Left colon (tissue), 2 donors: Measurements from ENCODE around the gene AK9. TPM values are rescaled to one million over a fixed set of nuclear protein-coding genes. Genes with fewer than 3 reads are reported as not detected.
"Not testable (repeated sequence)": the region's sequence is repeated elsewhere in the genome, so short reads cannot be mapped to it uniquely, and the experiment has no call there.

Experiments
- ATAC-seq: fragments of 200-7000 bp; cut with Tn5 transposase; one replicate; pipeline ENCODE4 v1.9.1; 2020; ENCODE audit warnings: mild to moderate bottlenecking, moderate library complexity
- DNase-seq, 2 donors: peaks; one replicate each; pipeline ENCODE4 v3.0.0-alpha.2; 2020
- intact Hi-C, 2 donors: fragments of 100-400 bp; cut with DNase I in 1 of 2; cut with micrococcal nuclease in 1 of 2; formaldehyde crosslinking; loops; one replicate each; pipeline versions ENCODE4 v1.11.2 to v1.14.0; 2022; cut with DNase I, micrococcal nuclease
- total RNA-seq, 2 donors: library from RNA; stranded (reverse); fragmentation: NEBNext Ultra II Directional; extraction: Animal tissue kit (Norgen Biotek cat#: 25700); gene quantifications; one replicate each; pipeline ENCODE4 v1.2.1, GENCODE V29; 2021
- donor health status: DM: no; HTN: no; CAD: no.
- donor health status: DM: yes; HTN: yes; CAD: no.

Gene AK9
- total RNA-seq, 2 donors from 2014 or later: 7.0 to 7.6 TPM

DNA sequence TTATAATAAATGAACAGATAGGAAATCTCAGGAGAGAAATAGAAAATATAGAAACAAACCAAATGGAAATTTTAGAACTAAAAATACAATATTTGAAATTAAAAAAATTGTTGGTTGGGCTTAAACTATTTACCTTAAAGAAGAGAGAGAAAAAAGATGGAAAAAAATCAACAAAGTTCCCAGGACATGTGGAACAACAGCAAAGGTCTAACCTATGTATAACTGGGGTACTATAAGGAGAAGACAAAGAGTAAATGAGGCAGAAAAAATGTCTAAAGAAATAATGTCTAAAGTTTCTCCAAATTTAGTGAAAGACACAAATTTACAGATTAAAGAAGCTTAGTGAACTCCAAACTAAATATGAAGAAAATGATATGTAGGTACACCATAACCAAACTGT is 166.9 kb downstream of the AK9 start:
- ATAC-seq (no peak), DNase-seq (no peak)
- intact Hi-C loops: no loop called here

DNA sequence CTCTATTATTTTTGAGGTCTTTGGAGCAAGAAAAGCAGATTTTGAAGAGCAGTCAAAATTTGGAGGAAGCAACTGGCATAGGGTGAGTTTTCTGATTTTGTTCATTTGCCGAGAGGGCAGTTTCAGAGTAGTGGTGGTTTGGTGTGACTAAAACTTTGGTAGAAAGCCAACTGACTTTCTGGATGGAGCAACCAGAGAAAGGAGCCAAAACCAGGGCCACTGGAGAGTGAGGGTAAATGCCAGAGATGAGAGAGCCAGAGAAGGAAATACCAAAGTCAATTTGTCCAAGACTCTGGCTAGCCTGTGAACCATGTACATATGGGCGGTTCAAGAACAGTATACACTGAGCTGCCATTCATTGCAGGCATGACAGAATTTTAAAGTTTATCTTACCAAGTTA is 167.5 kb downstream of the AK9 start:
- no peak for DNase-seq
- intact Hi-C loops: no loop called here
- ATAC-seq: peak; percentile 28

DNA sequence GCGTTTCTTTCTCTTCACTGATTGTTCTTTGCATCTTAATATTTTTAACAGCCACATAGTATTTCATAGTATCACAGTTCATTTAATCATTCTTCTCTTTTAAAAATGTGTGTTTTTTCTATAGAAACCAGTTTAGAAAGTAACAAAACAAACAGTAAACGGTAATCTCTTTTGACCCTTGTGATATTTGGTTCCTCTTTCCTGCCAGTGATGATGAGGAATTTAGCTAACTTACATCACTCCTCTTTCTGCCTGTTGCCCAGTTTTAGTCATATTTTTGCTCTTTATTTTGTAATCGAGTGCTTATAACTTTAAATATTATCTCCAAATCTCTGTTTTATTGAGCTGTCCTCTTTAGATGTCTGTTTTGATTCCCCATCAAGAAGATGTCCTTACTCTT is 169.9 kb downstream of the AK9 start:
- no peak for DNase-seq
- no peak for ATAC-seq
- intact Hi-C loops: no loop called here

DNA sequence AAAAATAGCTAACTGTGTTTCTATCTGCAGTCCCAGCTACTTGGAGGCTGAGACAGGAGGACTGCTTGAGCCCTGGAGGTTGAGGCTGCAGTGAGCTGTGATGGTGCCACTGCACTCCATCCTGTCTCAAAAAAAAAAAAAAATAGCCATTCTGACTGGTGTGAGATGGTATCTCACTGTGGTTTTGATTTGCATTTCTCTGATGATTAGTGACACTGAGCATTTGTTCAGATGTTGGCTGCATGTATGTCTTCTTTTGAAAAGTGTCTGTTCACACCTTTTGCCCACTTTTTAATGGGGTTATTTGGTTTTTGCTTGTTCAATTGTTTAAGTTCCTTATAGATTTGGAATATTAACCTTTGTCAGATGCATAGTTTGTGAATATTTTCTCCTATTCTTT is 171.4 kb downstream of the AK9 start:
- intact Hi-C loops, DNase-seq, ATAC-seq: not testable (repeated sequence)

DNA sequence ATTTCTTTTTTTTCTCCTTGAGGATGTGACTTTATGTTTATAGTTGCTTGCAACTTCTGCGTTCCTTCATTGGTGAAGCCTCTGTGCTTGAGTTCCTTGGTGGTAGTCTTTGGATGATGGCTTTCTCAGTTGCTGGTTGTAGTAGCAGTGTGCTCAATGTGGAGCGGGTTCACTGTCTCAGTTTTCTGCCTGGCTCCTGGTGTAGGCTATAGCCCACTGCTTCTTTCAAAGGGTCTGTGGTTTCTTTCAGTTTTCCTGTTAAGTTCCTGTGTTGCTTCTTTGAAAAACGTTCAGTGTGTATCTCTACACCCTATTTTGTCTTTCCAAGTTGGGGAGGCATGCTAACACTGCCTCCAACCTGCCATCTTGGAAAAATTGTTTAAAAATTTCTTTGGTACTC is 174.1 kb downstream of the AK9 start:
- no peak for ATAC-seq
- intact Hi-C loops: no loop called here
- no peak for DNase-seq

DNA sequence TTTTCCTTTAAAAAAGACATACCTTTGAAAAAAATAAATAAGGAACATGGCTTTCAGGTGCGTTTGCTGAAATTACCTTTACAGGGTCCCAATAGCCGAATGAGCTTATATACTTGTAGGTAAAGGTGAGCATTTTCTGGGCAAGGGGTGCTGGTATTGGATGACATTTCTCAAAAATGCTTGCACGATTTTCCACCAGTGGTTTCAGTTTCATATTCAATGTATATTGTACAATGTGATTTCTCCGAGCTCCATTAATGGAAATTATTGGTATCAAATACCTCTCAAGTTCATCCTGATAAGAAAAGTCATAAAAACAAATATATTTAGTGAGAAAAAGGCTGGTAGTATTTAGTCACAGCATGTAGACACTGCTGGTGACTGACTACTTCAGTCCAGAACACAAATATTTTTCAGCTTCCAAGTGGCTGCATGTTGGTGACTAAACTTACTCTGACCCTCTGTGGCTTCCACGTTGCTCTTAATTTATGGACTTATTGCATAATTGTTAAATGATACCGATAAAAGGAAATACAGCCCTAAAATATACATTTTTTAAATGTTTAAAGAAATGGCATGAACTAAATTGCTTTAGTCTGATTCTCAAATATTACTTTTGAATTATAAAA is 175.1 kb downstream of the AK9 start:
- DNase-seq (no peak), ATAC-seq (no peak)
- intact Hi-C loops: no loop called here

DNA sequence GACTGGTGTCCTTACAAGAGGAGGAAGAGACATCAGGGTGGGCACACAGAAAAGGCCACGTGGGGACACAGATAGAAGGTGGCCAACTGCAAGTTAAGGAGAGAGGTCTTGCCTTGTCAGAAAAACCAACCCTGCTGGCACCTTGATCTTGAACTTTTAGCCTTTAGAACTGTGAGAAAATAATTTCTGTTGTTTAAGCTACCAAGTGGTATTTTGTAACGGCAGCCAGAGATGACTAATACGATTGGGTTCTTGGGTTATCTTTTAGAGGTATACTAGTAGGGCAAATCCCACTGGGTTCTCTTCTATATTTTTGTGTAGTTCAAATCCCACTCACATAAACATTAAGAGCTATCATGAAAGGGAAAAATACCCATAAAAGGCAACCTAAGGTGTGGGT is 176.1 kb downstream of the AK9 start:
- intact Hi-C loops: no loop called here
- DNase-seq: no peak
- ATAC-seq: no peak

DNA sequence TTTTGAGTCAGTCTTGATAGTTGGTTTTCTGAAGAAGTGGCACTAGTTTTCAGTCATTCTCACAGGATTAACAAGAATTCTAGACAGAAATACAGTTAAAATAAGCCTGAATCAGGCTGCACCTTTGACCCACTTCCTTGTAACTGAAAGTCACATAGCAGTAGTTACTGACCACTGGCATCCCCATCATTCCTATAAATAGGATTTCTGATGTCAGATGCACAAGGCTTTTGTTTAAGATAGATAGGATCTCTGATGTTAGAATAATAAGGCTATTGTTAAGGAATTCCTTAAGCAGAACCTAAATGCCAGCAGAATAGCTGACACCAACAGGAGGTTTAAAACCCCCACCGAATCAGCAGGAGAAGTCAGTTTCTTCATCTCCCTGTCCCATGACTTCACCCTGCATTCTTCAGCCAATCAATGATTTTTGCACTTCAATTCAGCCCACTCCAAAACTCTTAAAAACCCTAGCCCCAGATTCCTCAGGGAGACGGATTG is 177.4 kb downstream of the AK9 start:
- intact Hi-C loops: no loop called here
- ATAC-seq: no peak

DNA sequence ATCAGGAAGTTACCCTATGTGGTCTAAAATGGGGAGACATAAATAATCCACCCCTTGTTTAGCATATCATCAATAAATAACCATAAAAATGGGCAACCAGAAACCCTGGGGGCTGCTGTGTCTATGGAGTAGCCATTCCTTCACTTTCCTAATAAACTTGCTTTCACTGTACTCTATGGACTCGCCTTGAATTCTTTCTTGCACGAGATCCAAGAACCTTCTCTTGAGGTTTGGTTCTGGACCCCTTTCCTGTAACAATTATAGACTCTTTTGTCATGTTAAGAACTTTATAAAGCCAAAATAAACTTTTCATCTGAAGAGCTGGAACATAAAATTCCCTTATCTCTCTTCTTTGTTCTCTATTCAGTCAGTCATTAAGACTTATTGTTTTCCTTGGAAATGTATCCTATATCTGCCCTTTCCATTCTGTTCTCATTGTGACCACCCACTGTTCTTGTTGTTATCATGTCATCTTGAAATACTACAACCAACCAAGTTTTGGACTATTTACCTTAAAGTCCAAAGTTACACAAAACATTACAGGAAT is 178.7 kb downstream of the AK9 start:
- ATAC-seq (no peak), DNase-seq (no peak)
- intact Hi-C loops: no loop called here

More for the DNA sequence above, 177.4 kb downstream of the AK9 start:
- no peak for DNase-seq

DNA sequence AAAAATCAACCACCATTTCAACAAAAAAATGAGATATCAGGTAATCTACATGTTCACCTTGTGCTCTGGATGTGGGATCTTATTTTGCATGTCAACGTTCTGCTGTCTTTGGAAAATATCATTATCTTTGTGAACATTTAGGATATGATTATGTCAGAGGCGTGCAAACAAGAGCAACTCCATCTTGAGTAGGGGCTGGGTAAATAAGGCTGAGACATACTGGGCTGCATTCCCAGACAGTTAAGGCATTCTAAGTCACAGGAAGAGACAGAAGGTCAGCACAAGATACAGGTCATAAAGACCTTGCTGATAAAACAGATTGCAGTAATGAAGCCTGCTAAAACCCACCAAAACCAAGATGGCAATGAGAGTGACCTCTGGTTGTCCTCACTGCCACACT is 179.2 kb downstream of the AK9 start:
- no peak for ATAC-seq
- intact Hi-C loops: no loop called here
- no peak for DNase-seq

DNA sequence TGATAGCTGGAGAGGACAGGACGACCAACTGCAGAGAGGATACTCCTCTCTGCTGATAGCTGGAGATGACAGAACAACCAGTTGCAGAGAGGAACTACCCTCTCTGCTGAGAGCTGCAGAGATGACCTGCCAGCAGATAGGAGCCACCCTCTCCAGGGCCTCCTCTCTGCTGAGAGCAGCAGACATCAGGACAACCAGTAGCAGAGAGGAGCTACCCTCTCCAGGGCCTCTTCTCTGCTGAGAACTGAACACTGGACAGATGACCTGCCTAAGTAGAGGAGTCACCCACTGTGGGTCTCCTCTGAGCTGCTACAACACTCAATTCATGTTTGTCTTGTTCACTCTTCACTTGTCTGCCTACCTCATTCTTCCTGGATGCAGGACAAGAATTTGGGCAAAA is 180.6 kb downstream of the AK9 start:
- DNase-seq (no peak), ATAC-seq (no peak)
- intact Hi-C loops: no loop called here

DNA sequence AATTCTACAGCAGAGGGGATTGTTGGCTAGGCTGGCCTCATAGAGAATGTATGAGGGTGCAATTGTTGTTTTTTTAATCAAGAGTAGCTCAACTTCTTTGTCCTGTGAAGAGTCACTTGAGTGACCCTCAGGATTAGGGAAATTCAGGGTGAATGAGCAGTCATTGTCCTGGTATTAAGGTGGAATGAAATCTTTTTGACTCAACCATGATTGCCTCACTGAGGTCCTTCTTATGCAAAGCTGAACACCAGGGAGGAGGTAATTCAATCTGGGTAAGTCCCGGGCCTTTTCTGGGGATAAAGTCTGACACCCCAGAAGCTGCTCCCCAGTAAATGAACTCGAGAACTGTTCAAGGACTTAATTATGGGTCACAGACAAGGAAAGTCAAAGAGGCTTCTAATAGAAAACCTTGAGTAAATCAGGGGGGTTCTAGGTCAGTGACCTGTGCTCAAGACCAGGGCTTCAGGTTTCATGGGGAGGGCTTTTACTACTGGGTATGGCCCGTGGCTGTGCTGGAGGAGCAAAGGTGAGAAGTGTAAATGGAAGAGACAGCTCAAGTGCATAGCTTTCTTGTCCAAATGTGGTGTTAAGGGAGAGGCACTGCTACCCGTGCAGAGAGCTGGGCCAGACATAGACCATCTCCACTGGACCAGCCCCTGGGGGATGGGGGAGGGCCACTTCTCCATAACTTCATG is 182.7 kb downstream of the AK9 start:
- DNase-seq (no peak), ATAC-seq (no peak)
- intact Hi-C loops: no loop called here

DNA sequence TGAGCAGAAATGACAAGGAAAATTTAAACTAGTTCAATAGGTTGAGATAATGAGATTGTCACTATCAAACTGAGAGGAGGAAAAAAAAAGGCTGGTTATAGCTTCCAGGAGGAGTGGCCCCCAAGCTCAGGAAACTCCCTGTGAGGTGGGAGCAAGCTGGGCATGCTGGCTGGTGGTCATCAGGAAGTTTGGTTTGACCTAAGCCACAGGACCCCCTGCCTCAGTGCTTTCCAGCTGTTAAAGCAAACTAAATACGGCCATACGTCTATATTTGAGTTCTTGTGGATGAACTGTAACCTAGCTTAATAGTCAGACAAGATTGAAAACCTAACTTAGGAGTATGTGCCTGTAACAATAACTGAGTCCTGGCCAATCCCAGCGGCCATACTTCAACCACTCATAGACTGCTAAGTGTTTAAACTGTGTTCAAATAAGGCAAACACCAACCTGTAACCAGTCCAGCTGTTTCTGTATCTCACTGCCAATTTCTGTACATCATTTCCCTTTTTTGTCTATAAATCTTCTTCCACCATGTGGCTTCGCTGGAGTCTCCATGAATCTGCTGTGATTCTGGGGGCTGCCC is 183.4 kb downstream of the AK9 start:
- ATAC-seq (no peak), DNase-seq (no peak)
- intact Hi-C loops: no loop called here

DNA sequence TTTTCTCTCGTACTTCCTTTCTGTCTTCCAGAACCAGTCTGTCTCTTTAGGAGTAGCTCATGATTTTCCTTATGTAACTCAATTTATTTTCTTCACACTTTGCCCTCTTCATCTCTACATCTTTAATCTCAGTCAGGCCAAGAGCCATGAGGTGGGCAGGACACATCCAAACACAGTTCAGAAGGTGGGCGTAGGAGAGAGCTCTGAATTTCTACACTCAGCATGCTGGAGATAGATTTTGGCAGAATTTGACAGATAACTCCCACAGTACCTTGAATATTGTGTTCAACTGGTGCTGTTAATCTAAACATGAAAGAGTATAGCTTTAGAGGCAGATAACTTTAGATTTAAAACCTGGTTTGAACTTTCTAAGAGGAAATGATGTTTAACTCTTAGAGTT is 184.2 kb downstream of the AK9 start:
- intact Hi-C loops: no loop called here
- no peak for DNase-seq
- no peak for ATAC-seq

DNA sequence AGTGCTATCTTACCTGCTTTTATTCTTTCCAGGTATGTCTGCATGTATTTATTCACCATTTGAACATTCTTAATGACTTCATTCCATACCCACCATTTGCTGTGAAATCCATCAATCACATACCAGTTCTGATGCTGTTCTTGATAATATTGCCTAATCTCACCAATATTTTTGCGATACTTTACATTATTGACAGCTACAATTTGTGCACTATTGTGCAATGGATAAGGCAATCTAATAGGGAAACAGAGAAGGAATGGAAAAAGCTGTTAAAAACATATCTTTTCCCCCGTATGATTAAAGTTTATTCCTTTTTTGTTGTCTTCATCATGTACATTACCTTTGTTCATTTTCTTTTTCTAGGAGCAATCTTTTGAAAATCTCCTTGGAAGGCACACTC is 184.7 kb downstream of the AK9 start:
- intact Hi-C loops: no loop called here
- no peak for DNase-seq
- ATAC-seq: no peak

DNA sequence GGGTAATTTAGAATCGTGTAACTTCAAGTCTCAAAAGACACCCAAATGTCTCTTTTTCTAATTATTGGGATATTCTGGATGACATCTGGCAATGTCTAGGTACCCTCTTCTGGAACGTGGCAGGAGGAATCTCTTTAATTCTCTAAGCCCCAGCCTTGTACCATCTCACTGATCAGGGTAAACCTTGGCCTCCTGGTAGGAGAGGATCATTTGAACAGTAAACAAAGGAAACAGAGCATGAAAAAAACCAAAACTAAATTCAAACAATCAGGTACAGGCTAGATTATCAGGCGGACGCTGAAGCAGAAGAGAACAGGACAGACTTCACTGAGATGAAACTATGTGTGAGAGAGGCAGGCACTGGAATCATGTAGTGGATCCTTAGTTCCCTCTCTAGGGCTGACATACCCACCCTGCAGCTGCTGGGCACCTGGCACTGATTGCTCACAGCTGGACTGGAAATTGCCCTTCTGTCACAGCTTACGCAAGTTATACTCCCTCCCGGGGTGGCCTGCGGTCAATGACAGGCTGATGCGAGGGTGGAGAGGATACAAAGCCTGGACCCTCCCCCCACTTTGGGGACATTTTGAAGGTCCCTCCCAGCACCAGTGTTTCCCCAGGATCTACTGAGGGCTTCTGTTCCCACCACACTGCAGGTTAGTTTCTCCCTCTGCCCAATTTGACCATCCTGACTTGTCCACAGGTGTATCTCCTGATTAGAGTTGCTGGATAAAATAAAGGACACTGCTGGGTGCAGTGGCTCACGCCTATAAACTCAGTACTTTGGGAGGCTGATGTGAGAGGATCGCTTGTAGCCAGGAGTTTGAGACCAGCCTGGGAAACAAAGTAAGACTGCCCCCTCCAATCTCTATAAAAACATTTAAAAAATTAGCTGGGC is 187.4 kb downstream of the AK9 start:
- DNase-seq (no peak), ATAC-seq (peak; percentile 64)
- intact Hi-C loops: no loop called here

DNA sequence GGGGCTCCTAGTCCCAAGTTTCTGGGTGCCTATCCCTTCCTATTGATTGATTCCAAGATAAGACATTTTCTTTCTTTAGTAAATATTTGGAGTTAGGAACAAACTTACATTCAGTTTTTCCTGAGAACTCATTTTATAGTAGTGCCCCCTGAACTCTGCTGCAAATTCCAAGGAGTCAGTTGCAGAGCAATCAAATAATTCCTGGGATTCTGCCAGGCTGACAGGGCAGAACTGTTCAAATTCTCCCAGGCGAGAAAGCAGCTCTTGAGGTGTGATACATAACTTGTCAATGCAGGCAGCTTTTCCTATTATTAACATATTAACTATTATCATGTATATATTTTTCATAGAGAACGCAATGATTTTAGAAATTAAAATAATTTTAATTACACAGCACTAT is 192.1 kb downstream of the AK9 start:
- ATAC-seq: peak; percentile 32
- DNase-seq: no peak
- intact Hi-C loops: no loop called here

DNA sequence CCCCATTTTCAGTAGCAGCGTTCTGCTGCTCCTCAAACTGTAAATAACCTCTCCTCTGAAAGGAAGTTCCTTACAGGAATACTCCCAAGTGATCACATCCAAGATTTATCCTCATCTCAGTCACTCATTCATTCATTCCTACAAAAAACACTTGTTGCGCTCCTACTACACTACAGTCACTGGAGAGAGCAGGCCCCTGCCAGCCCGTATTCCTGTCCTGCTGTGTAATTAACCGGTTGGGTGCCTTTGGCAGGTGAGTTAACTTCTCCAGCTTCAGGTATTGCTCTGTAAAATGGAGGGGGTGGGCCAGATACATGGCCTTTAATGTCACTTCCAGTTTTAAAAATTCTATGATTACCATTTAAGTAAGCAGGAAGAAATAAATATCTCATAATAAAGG is 192.9 kb downstream of the AK9 start:
- DNase-seq (no peak), ATAC-seq (no peak)
- intact Hi-C loops: no loop called here

DNA sequence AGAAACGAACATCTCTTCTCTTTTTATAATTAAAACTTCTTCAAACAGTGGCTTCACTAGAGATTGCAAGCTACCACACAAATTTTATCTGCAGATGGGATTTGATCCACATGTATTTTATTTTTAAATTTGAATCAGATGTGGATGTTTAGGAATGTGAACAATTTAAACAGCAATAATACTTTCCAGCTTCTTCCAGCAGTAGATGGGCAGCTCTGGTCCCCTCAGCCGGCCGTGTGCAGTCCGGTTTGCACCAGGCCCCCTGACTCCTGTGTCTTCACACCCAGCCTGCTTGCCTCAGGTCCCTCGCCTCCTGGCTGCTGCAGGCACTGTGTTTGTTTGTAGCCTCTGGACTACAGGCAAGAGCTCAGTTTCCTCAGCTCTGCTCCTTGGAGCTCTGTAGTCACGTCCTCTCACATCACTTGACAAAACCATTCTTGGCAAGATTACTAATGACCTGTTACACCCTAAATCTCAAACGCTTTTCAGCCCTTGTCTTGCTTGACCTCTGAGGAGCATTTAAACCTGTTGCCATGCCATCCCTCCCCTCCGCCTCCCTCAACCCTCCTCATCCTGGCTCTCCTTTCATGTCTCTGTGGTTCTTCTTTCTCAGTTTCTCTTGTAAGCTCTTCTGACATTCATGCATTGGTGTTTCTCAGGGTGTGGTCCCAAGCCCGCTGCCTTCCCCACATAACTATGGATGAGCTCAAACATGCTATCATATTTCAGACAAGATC is 194.8 kb downstream of the AK9 start:
- intact Hi-C loops: no loop called here
- ATAC-seq (no peak), DNase-seq (no peak)
